K562 (cell line): ENCODE measurements around the gene SCYL1. TPM values are rescaled to one million over a fixed set of nuclear protein-coding genes. Genes with fewer than 3 reads are reported as not detected.

Experiments
- ATAC-seq: fragments of 200-7000 bp; cut with Tn5 transposase; 3 replicates; pipeline ENCODE4 v1.9.1; 2020; ENCODE audit warnings: moderate library complexity
- BruUV-seq: library from RNA; stranded (reverse); fragments of 400-500 nt; replicated peaks from 2 replicates; lab custom pipeline; 2021; lab: Mats Ljungman, UMichigan
- CTCF ChIA-PET: fragments of 300-600 bp; formaldehyde crosslinking; extraction: SDS; loops from one replicate; lab custom pipeline; 2021; ENCODE audit warnings: low intra/inter-chr PET ratio; lab: Yijun Ruan, JAX
- POLR2A ChIA-PET: fragments of 300-600, 350-650 bp; sonication (Branson Sonifier 250); formaldehyde crosslinking; extraction: SDS; loops from one replicate; lab custom pipeline; 2021; ENCODE audit warnings: antibody characterized with exemption, inconsistent platforms; lab: Yijun Ruan, JAX
- DNase-seq, 4 experiments: peaks; one replicate each; pipeline versions ENCODE4 v3.0.0 to v3.0.0-alpha.2; 2011 to 2018; ENCODE audit warnings: low spot score in 3 of 4, mixed read lengths in 3 of 4; ENCODE audit errors: extremely low read depth in 1 of 4
- FAIRE-seq: peaks from 2 replicates; lab custom pipeline; 2011; peaks lifted over from hg19 to GRCh38; lab: Jason Lieb, UNC
- H2AFZ ChIP-seq: 2 replicates; pipeline ENCODE4 v1.6.0; 2011; ENCODE audit warnings: low read depth, low read length, control low read depth, inconsistent platforms
- H3K27ac ChIP-seq: fragments of 200-600 bp; 3 replicates; pipeline ENCODE4 v1.8.0; 2011; ENCODE audit warnings: low read depth, mild to moderate bottlenecking, control low read depth, inconsistent platforms, low read length, moderate library complexity, mixed read lengths; ENCODE audit errors: extremely low read depth
- H3K27me3 ChIP-seq, 2 experiments: fragments of 300-600 bp in 1 of 2; 2 replicates in 1 of 2; 3 replicates in 1 of 2; pipeline versions ENCODE4 v1.6.0 to v1.8.0; 2011; ENCODE audit warnings: inconsistent platforms in 2 of 2, low read length in 2 of 2, mild to moderate bottlenecking in 1 of 2, mixed read lengths in 1 of 2, moderate library complexity in 1 of 2; ENCODE audit not compliant: control insufficient read depth in 2 of 2, insufficient read depth in 2 of 2
- H3K36me3 ChIP-seq: fragments of 300-600 bp; 3 replicates; pipeline ENCODE4 v1.8.0; 2011; ENCODE audit warnings: mild to moderate bottlenecking, low read length, inconsistent platforms; ENCODE audit not compliant: control insufficient read depth, insufficient read depth
- H3K4me1 ChIP-seq, 2 experiments: fragments of 200-600 bp in 1 of 2; replicated peaks in 1 of 2; 2 replicates in 1 of 2; 3 replicates in 1 of 2; pipeline versions ENCODE4 v1.5.1 to v1.8.0; 2011; ENCODE audit warnings: inconsistent platforms in 2 of 2, low read length in 2 of 2, mild to moderate bottlenecking in 1 of 2, mixed read lengths in 1 of 2, moderate library complexity in 1 of 2; ENCODE audit not compliant: control insufficient read depth in 2 of 2, insufficient read depth in 2 of 2
- H3K4me2 ChIP-seq: 2 replicates; pipeline ENCODE4 v1.6.1; 2011; ENCODE audit warnings: low read length, control low read depth, inconsistent platforms, mixed read lengths; ENCODE audit not compliant: insufficient read depth
- H3K4me3 ChIP-seq: fragments of 200-600 bp; sonication (generic), shearing (Covaris generic); 2 replicates; pipeline ENCODE4 v1.5.1; 2016; ENCODE audit warnings: control low read depth, inconsistent platforms
- H3K79me2 ChIP-seq: fragments of 200-600 bp; 3 replicates; pipeline ENCODE4 v1.8.0; 2011; ENCODE audit warnings: low read length, inconsistent platforms; ENCODE audit not compliant: control insufficient read depth, insufficient read depth
- H3K9ac ChIP-seq, 2 experiments: 2 replicates each; pipeline versions ENCODE4 v1.6.0 to v1.6.1; 2011; ENCODE audit warnings: low read depth in 2 of 2, low read length in 2 of 2, control low read depth in 1 of 2, inconsistent platforms in 1 of 2, mild to moderate bottlenecking in 1 of 2, mixed read lengths in 1 of 2; ENCODE audit not compliant: insufficient read depth in 1 of 2
- H3K9me1 ChIP-seq: one replicate; pipeline ENCODE4 v1.6.0; 2011; ENCODE audit warnings: inconsistent platforms, mild to moderate bottlenecking, low read length, moderate library complexity; ENCODE audit not compliant: control insufficient read depth, insufficient read depth
- H3K9me3 ChIP-seq: replicated peaks from 2 replicates; pipeline ENCODE4 v1.5.1; 2011; ENCODE audit warnings: low read depth, low read length, inconsistent platforms; ENCODE audit not compliant: control insufficient read depth, insufficient read depth
- H4K20me1 ChIP-seq: replicated peaks from 2 replicates; pipeline ENCODE4 v1.6.1; 2011; ENCODE audit warnings: low read length, inconsistent platforms, mixed read lengths; ENCODE audit not compliant: control insufficient read depth, insufficient read depth
- CEBPB ChIP-seq: fragments of 450-650 bp; IDR thresholded peaks from 2 replicates; pipeline ENCODE4 v1.6.1; 2016; ENCODE audit warnings: missing genetic modification characterization, missing compliant biosample characterization
- CEBPG ChIP-seq, 3 experiments: fragments of 200-800 bp in 1 of 3; sonication (Bioruptor generic) in 1 of 3; sonication (generic) in 1 of 3; formaldehyde crosslinking in 1 of 3; IDR thresholded peaks in 2 of 3; conservative IDR thresholded peaks in 1 of 3; 2 replicates each; pipeline versions ENCODE4 v1.6.1 to v1.8.0; 2016 to 2022; ENCODE audit warnings: missing compliant biosample characterization in 2 of 3, missing genetic modification characterization in 2 of 3, mild to moderate bottlenecking in 1 of 3, missing genetic modification reagents in 1 of 3
- ELF4 ChIP-seq: fragments of 450-650 bp; formaldehyde crosslinking; IDR thresholded peaks from 2 replicates; pipeline ENCODE4 v1.4.0; 2022; ENCODE audit warnings: missing genetic modification characterization
- FUS ChIP-seq: fragments of 200-400 bp; formaldehyde crosslinking; optimal IDR thresholded peaks from 2 replicates; pipeline ENCODE3; 2017; ENCODE audit warnings: low read depth, low read length
- NR2C1 ChIP-seq, 2 experiments: fragments of 450-650 bp; IDR thresholded peaks; 2 replicates each; pipeline ENCODE4 v1.6.1; 2017; ENCODE audit warnings: mild to moderate bottlenecking in 2 of 2, antibody characterized with exemption in 1 of 2, inconsistent platforms in 1 of 2, missing compliant biosample characterization in 1 of 2, missing genetic modification characterization in 1 of 2
- RBFOX2 ChIP-seq: fragments of 200-400 bp; formaldehyde crosslinking; IDR thresholded peaks from 2 replicates; pipeline ENCODE4 v1.6.1; 2017; ENCODE audit warnings: low read depth, mild to moderate bottlenecking, low read length, moderate library complexity
- WGBS: fragments of 100-300 bp; shearing (Covaris generic); methylation state at CpG from one replicate; pipeline ENCODE4 v1.1.6; 2016; ENCODE audit warnings: low coverage, mixed read lengths; ENCODE audit not compliant: insufficient coverage; ENCODE audit errors: missing lambda C conversion rate; 5-methylcytosine and 5-hydroxymethylcytosine counted together
- in situ Hi-C: fragments of 300-500 bp; cut with MboI; formaldehyde crosslinking; loops from 4 replicates; pipeline ENCODE4 v1.15.0; 2018; ENCODE audit warnings: inconsistent platforms, mixed read lengths
- intact Hi-C: fragments of 100-400 bp; cut with micrococcal nuclease; formaldehyde crosslinking; loops from 2 replicates; pipeline ENCODE4 v1.14.2; 2022
- polyA plus RNA-seq, 8 experiments: library from polyadenylated mRNA; depleted of rRNA in 4 of 8; stranded (reverse) in 5 of 8; unstranded in 3 of 8; fragments of >200 nt; fragmentation: Nextera tagmentation in 2 of 8; fragmentation: Illumina TruSeq in 1 of 8; extraction: Ambion mirVana in 2 of 8; extraction: Trizol in 1 of 8; gene quantifications; 2 replicates each; pipeline versions ENCODE4 v1.2.1 to v1.2.3, GENCODE V29; 2011 to 2014; ENCODE audit warnings: inconsistent platforms in 1 of 8, missing spikeins in 1 of 8
- total RNA-seq, 7 experiments: library from RNA; depleted of rRNA in 6 of 7; stranded (reverse); fragments of >200 nt in 6 of 7; fragmentation: Illumina TruSeq in 2 of 7; extraction: Trizol in 2 of 7; gene quantifications; 2 replicates each; pipeline versions ENCODE4 v1.2.1 to v1.2.3, GENCODE V29; 2011 to 2021; ENCODE audit warnings: low replicate concordance in 1 of 7

Gene SCYL1
- total and polyA plus RNA-seq, 9 of the 15 experiments (the other 6 are each of a cell fraction or from before 2014, with no cell fraction given): 1.9 to 145 (median 57.6) TPM

DNA sequence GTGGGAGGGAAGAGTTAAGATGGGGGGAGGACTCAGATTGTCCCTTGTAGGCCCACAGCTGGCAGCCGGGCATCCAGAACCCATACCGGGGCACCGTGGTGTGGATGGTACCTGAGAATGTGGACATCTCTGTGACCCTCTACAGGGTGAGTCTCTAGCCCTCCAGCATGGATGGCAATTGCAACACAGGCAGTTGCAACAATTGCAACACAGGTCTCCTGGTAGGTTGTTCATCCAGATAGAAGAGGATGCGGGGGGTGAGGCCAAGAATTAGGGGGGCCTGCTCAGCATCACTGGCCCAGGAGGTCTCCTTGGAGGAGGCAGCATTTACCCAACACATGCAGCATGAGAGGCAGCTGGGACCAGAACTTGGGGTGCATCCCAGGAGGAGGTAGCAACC lies 54.4 kb downstream of the SCYL1 start:
- peaks cover 32% of the 10 kb centered on the region for H3K79me2 ChIP-seq
- ChIA-PET POLR2A (interaction anchor here (1.0 to 1.4 kb wide), 3 partner anchors 9 to 155 kb away, joined by 3 to 4 read pairs (median 3); no protein-coding TSS in a partner anchor), CTCF (no interaction called here)
- H3K27me3 ChIP-seq: no peaks in the 10 kb centered on the region; a peak in 1 of 5 replicates
- H3K36me3 ChIP-seq: peaks cover 59% of the 10 kb centered on the region; the same call in 2 of the 3 replicates
- H3K4me3 ChIP-seq: no peak overlapping the region
- in situ Hi-C loops: no loop called here
- FAIRE-seq (no peak), ATAC-seq (no peak), DNase-seq (no peak)
- H4K20me1 ChIP-seq: no peaks in the 10 kb centered on the region
- TF ChIP-seq FUS (no peak), CEBPG (CRISPR knock-in tag; IDR thresholded peaks at IDR 0.05) (peak; percentile 41; the same call in 1 of the 2 replicates), CEBPG (tag; conservative IDR thresholded peaks at IDR 0.05 in 1 of 2, IDR thresholded peaks at IDR 0.05 in 1 of 2) (no peak), CEBPB (tag) (peak; percentile 57)
- H3K9me3 ChIP-seq: no peaks in the 10 kb centered on the region
- intact Hi-C loops: no loop called here
- no peak overlapping the region for H3K27ac ChIP-seq
- no peak overlapping the region for H3K4me2 ChIP-seq
- BruUV-seq: no TSS peak
- no peak overlapping the region for H2AFZ ChIP-seq
- peak overlapping the region in 1 of 2 experiments; percentile 95; a peak in 1 of 4 replicates for H3K9ac ChIP-seq
- peaks cover 5% of the 10 kb centered on the region for H3K9me1 ChIP-seq
- WGBS: 92% methylated on average over 4 of the region's 4 CpGs
- peaks cover 34 to 83% of the 10 kb centered on the region in 2 experiments for H3K4me1 ChIP-seq

DNA sequence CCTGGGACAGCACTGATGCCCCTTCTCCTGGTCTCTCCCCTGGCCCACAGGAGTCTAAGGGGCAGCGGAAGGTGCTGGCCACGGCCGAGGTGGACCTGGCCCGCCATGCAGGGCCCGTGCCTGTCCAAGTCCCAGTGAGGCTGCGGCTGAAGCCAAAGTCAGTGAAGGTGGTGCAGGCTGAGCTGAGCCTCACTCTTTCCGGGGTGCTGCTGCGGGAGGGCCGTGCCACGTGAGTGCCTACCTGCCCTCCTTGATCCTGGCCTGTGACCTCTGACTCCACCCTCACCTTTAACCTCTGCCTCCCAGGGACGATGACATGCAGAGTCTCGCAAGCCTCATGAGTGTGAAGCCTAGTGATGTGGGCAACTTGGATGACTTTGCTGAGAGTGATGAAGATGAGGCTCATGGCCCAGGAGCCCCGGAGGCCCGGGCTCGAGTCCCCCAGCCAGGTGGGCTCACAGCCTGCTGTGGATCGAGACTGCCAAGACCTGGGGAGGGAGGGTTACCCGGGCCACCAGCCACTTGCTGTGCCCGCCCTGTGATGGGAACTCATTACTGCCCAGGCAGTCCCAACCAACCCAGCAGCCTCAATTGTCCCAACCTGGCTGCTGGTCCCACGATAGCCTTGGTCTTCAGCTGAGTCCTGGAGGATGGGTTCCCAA lies 55.3 kb downstream of the SCYL1 start:
- TF ChIP-seq RBFOX2: 0 out of 2 replicates have a peak, but pooled peaks have one; percentile 18
- TF ChIP-seq ELF4 (CRISPR knock-in tag): no peak
- peak; percentile 82 for TF ChIP-seq NR2C1 (IDR thresholded peaks at IDR 0.05)
- peak; percentile 67 for TF ChIP-seq NR2C1 (tag; IDR thresholded peaks at IDR 0.05)
- in situ Hi-C loops (no loop called here), intact Hi-C loops (no loop called here)
- Histone ChIP-seq H3K79me2 (peaks cover 30% of the 10 kb centered on the region), H3K27ac (no peak overlapping the region), H3K4me3 (no peak overlapping the region), H4K20me1 (no peaks in the 10 kb centered on the region), H3K36me3 (peaks cover 64% of the 10 kb centered on the region; the same call in 2 of the 3 replicates), H3K4me2 (no peak overlapping the region), H3K9me3 (no peaks in the 10 kb centered on the region), H3K4me1 (peaks cover 28 to 78% of the 10 kb centered on the region in 2 experiments), H2AFZ (no peak overlapping the region), H3K27me3 (no peaks in the 10 kb centered on the region; a peak in 1 of 5 replicates), H3K9me1 (peaks cover 1% of the 10 kb centered on the region), H3K9ac (peak overlapping the region in 1 of 2 experiments; percentile 61; a peak in 1 of 4 replicates)
- ATAC-seq: no peak
- no TSS peak for BruUV-seq
- POLR2A ChIA-PET: interaction anchor here (1.4 kb wide), 1 partner anchor 8 kb away, joined by 3 read pairs; no protein-coding TSS in a partner anchor
- no peak for FAIRE-seq
- WGBS: 85% methylated on average over 18 of the region's 19 CpGs
- CTCF ChIA-PET: no interaction called here
- no peak for DNase-seq
